WI38 (cell line): Measurements from ENCODE around the gene NUP133.

ENCODE experiments used
- H3K4me3 ChIP-seq: 2 replicates; pipeline ENCODE4 v1.5.1; 2011; ENCODE audit warnings: low read depth, mild to moderate bottlenecking, control low read depth, low read length
- CTCF ChIP-seq: IDR thresholded peaks from 2 replicates; pipeline ENCODE4 v1.5.1; 2012; ENCODE audit warnings: low read depth, mild to moderate bottlenecking, control low read depth, low read length

NUP133 gene

GRCh38 chr1:229466887-229467286 is 41.3 kb downstream of the NUP133 start:
- no peak for TF ChIP-seq CTCF
- no peak overlapping the region for H3K4me3 ChIP-seq

DNA sequence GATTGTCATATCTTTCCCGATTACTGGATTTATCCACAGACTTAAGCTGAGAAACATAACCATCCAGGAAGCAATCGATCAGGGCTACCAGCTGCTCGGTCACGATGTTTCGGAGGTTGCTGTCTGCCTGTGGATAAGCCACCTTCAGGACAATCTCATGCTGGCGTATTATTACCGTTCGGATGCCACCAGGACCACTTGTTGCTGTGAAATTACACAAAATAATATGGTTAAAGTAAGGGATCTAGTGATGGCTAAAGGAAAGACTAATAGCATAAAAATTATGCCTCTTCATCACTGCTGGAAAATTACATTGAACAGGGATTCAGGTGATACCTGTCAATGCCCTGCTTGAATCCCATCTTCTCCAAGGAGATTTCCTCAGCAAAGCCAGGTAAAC is 43.5 kb downstream of the NUP133 start:
- TF ChIP-seq CTCF, result no peak
- H3K4me3 ChIP-seq, result no peak overlapping the region

- no peak overlapping the region for H3K4me3 ChIP-seq
- TF ChIP-seq CTCF, result no peak
Observed at GRCh38 chr1:229461032-229461668, 47.0 kb downstream of the NUP133 start.

DNA sequence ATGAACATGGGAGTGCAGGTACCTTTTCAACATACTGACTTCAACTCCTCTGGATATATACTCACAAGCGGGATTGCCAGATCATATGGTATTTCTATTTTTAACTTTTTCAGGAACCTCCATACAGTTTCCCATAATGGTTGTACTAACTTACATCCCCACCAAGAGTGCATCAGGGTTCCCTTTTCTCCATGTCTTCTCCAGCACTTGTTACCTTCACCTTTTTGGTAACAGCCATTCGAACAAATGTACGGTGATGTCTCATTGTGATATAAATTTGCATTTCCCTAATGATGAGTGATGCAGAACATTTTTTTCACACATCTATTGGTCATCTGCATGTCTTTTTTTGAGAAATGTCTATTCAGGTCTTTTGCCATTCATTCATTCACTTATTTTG is 48.3 kb downstream of the NUP133 start:
- no peak overlapping the region for H3K4me3 ChIP-seq
- TF ChIP-seq CTCF, result no peak

DNA sequence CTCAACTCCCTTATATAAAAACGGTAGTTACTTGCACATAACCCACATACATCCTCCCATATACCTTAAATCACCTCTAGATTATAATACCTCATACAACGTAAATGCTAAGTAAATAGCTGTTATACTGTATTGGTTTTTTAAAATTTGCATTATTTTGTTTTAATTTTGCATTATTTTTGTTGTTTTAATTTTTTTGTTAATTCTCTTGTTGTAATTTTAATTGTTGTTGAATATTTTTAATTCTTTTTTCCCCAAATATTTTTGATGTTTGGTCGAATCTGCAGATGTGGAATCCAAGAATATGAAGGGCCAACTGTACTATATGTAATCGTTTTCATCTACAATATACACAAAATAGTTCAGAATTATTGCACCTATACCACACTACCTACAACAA is 50.7 kb downstream of the NUP133 start:
- H3K4me3 ChIP-seq, result no peak overlapping the region

DNA sequence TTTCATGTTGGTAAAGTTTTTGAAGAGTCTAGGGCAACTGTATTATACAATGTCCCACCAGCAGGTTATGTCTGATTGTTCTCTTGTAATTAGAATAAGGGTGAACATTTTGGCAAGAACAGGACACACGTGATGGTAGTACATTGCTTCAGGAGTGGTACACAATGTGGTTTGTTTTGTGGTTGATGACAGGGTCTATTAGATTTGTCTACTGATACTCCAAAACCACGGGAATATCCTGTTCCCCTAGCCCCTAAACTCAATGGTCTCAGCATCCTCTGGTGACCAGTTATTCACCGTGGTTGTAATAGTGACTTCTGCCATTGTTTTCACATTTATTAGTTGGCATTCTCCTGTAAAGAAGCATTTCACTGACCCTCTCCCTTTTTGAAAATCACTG is 52.1 kb downstream of the NUP133 start:
- TF ChIP-seq CTCF, result no peak

More for the DNA sequence above, 50.7 kb downstream of the NUP133 start:
- TF ChIP-seq CTCF, result no peak

GRCh38 chr1:229454056-229454455 is 54.1 kb downstream of the NUP133 start:
- TF ChIP-seq CTCF, result no peak

More for the DNA sequence above, 52.1 kb downstream of the NUP133 start:
- no peak overlapping the region for H3K4me3 ChIP-seq

More at GRCh38 chr1:229454056-229454455, 54.1 kb downstream of the NUP133 start:
- no peak overlapping the region for H3K4me3 ChIP-seq
